ENCODE measurements around the gene SEC61A2. TPM values are rescaled to one million over a fixed set of nuclear protein-coding genes. Genes with fewer than 3 reads are reported as not detected.
"Not testable (repeated sequence)": the region's sequence is repeated elsewhere in the genome, so short reads cannot be mapped to it uniquely, and the experiment has no call there.

Gene SEC61A2
- polyA plus RNA-seq, 2 of the 4 experiments (the other 2 are of a cell fraction), result 16.5 to 23.2 TPM

DNA sequence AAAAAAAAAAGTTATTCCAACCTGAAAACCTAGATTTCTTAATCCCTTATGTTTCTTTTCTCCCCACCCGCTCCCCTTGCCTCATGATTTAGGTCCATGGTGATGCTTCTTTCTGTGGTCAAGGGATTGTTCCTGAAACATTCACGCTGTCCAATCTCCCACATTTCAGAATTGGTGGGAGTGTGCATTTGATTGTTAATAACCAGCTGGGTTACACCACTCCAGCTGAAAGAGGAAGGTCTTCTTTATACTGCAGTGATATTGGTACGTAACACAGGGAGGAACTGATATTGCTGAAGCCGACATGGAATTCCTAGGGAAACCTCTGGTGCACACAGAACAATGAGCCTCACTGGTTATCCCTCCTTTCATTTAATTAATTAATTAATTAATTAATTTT is 38.1 kb upstream of the SEC61A2 start:
- no peak overlapping the region for H3K27ac ChIP-seq
- no peak overlapping the region for H3K4me3 ChIP-seq
- 95% methylated on average over 4 of the region's 4 CpGs for WGBS (ENCODE audit: missing lambda C conversion rate)
- ChIA-PET CTCF (no interaction called here), POLR2A (no interaction called here)
- FAIRE-seq (no peak), ATAC-seq (no peak), DNase-seq (ENCODE audit: low read depth in 1 of 2, low spot score in 1 of 2) (no peak)
- no peaks in the 10 kb centered on the region for H3K9me3 ChIP-seq
- TF ChIP-seq NPAS2 (CRISPR knock-in tag; IDR thresholded peaks at IDR 0.05; ENCODE audit: borderline replicate concordance), result no peak
- no peak overlapping the region for H3K4me2 ChIP-seq
- H3K4me1 ChIP-seq, result no peaks in the 10 kb centered on the region

DNA sequence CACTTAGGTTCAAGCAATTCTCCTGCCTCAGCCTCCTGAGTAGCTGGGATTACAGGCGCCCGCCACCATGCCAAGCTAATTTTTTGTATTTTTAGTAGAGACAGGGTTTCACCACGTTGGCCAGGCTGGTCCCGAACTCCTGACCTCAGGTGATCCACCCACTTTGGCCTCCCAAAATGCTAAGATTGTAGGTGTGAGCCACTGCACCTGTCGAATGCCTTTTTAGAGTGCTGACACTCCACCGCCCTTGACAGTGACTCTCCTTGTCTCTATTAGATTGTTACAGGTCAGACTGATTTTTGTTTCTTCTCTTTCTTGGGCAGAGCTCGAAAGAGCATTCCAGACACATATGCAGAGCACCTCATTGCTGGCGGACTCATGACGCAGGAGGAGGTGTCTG is 32.1 kb upstream of the SEC61A2 start:
- POLR2A ChIA-PET; CTCF ChIA-PET; DNase-seq (ENCODE audit: low read depth in 1 of 2, low spot score in 1 of 2); H3K4me1 ChIP-seq; H3K9me3 ChIP-seq; H3K4me3 ChIP-seq; ATAC-seq; FAIRE-seq: not testable (repeated sequence)
- Histone ChIP-seq H3K27ac (peak overlapping the region in 1 of 2 experiments; percentile 43; a peak in 2 of 6 replicates), H3K4me2 (peak overlapping the region; percentile 8; the same call in 1 of the 3 replicates)
- WGBS (ENCODE audit: missing lambda C conversion rate), result 88% methylated on average over 9 of the region's 9 CpGs

DNA sequence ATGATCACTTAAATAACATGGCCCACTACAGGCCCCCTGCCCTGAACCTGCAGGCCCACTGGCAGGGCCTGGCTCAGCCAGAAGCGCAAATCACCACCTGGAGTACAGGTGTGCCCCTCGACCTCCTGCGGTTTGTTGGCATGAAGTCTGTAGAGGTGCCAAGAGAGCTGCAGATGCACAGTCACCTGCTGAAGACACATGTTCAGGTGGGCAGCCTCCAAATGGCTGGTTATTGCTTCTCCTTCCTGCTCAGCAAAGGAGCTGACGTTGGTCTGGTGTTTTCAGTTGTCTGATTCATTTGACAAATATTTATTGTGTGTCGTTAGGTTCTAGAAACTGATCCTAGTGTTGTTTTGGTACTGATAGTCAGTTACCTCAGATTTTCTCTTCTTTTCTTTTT is 31.7 kb upstream of the SEC61A2 start:
- ATAC-seq (peak; percentile 30 to 42; a peak in 3 of 6 replicates), DNase-seq (ENCODE audit: low read depth in 1 of 2, low spot score in 1 of 2) (peak in 1 of 2 experiments; percentile 42), FAIRE-seq (no peak)
- ChIA-PET POLR2A (no interaction called here), CTCF (no interaction called here)
- no peaks in the 10 kb centered on the region for H3K9me3 ChIP-seq
- peaks cover 10% of the 10 kb centered on the region; the same call in 2 of the 3 replicates for H3K4me1 ChIP-seq
- H3K4me2 ChIP-seq, result peak overlapping the region; percentile 8; the same call in 1 of the 3 replicates
- H3K27ac ChIP-seq, result peak overlapping the region in 1 of 2 experiments; percentile 43; a peak in 2 of 6 replicates
- no peak overlapping the region for H3K4me3 ChIP-seq
- 44% methylated on average over 5 of the region's 5 CpGs for WGBS (ENCODE audit: missing lambda C conversion rate)
- no peak for TF ChIP-seq FOSB (CRISPR knock-in tag; IDR thresholded peaks at IDR 0.05)

DNA sequence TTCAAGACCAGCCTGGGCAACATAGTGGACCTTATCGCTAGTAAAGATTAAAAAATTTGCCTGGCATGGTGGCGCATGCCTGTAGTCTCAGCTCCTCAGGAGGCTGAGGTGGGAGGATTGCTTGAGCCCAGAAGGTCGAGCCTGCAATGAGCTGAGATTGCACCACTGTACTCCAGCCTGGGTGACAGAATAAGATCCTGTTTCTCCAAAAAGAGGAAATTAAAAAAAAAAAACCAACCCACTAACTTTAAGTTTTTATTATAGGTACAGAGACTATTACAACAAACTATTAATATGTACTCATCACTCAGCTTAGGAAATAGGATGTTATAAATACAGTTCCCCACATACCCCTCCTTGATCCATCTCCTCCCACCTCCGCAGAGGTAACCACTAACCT is 30.5 kb upstream of the SEC61A2 start:
- TF ChIP-seq PHF8 (IDR thresholded peaks at IDR 0.05; ENCODE audit: borderline replicate concordance, low read depth) (no peak), MAFK (IDR thresholded peaks at IDR 0.05; ENCODE audit: partially characterized antibody) (no peak), RAD21 (conservative IDR thresholded peaks at IDR 0.05 in 1 of 2, IDR thresholded peaks at IDR 0.05 in 1 of 2) (no peak), FOSB (CRISPR knock-in tag; IDR thresholded peaks at IDR 0.05) (no peak)
- no peak for ATAC-seq
- DNase-seq (ENCODE audit: low read depth in 1 of 2, low spot score in 1 of 2), result no peak
- no peak for FAIRE-seq
- H3K4me3 ChIP-seq, result no peak overlapping the region
- H3K27ac ChIP-seq, result no peak overlapping the region
- WGBS (ENCODE audit: missing lambda C conversion rate), result 95% methylated on average over 4 of the region's 4 CpGs
- POLR2A ChIA-PET, result no interaction called here
- peaks cover 10% of the 10 kb centered on the region; the same call in 2 of the 3 replicates for H3K4me1 ChIP-seq
- H3K9me3 ChIP-seq, result no peaks in the 10 kb centered on the region
- H3K4me2 ChIP-seq, result no peak overlapping the region
- CTCF ChIA-PET, result interaction anchor here (0.5 kb wide), 2 partner anchors 19 to 66 kb away, joined by 3 read pairs; no protein-coding TSS in a partner anchor

DNA sequence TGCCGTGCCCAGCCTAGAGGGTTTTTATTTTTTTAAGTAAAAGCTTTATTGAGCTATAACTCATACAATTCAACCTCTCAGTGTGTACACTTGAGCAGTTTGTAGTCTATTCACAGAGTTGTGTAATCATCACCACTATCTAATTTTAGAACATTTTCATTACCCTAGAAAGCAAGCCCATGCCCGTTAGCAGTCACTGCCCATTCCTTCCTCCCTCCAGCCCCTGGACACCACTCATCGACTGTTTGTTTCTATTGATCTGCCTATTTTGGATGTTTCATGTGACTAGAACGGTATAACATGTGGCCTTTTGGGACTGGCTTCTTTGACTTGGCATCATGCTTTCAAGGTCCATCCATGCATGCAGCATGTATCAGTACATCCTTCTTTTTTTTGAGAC is 25.7 kb upstream of the SEC61A2 start:
- FAIRE-seq, result no peak
- H3K4me3 ChIP-seq, result no peak overlapping the region
- ChIA-PET POLR2A (no interaction called here), CTCF (interaction anchor here (1.1 to 1.6 kb wide), 2 partner anchors 11 to 47 kb away, joined by 3 read pairs; no protein-coding TSS in a partner anchor)
- no peak for ATAC-seq
- WGBS (ENCODE audit: missing lambda C conversion rate), result 91% methylated on average over 4 of the region's 4 CpGs
- no peaks in the 10 kb centered on the region for H3K4me1 ChIP-seq
- no peak for DNase-seq (ENCODE audit: low read depth in 1 of 2, low spot score in 1 of 2)
- no peak overlapping the region for H3K4me2 ChIP-seq
- H3K9me3 ChIP-seq, result no peaks in the 10 kb centered on the region
- no peak for TF ChIP-seq EHF (CRISPR knock-in tag; IDR thresholded peaks at IDR 0.05)
- no peak for TF ChIP-seq FOSL2 (IDR thresholded peaks at IDR 0.05)
- TF ChIP-seq FOSL2 (CRISPR knock-in tag; IDR thresholded peaks at IDR 0.05), result no peak
- TF ChIP-seq, protein P1, sequence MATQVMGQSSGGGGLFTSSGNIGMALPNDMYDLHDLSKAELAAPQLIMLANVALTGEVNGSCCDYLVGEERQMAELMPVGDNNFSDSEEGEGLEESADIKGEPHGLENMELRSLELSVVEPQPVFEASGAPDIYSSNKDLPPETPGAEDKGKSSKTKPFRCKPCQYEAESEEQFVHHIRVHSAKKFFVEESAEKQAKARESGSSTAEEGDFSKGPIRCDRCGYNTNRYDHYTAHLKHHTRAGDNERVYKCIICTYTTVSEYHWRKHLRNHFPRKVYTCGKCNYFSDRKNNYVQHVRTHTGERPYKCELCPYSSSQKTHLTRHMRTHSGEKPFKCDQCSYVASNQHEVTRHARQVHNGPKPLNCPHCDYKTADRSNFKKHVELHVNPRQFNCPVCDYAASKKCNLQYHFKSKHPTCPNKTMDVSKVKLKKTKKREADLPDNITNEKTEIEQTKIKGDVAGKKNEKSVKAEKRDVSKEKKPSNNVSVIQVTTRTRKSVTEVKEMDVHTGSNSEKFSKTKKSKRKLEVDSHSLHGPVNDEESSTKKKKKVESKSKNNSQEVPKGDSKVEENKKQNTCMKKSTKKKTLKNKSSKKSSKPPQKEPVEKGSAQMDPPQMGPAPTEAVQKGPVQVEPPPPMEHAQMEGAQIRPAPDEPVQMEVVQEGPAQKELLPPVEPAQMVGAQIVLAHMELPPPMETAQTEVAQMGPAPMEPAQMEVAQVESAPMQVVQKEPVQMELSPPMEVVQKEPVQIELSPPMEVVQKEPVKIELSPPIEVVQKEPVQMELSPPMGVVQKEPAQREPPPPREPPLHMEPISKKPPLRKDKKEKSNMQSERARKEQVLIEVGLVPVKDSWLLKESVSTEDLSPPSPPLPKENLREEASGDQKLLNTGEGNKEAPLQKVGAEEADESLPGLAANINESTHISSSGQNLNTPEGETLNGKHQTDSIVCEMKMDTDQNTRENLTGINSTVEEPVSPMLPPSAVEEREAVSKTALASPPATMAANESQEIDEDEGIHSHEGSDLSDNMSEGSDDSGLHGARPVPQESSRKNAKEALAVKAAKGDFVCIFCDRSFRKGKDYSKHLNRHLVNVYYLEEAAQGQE (IDR thresholded peaks at IDR 0.05), result no peak
- TF ChIP-seq, protein P2, sequence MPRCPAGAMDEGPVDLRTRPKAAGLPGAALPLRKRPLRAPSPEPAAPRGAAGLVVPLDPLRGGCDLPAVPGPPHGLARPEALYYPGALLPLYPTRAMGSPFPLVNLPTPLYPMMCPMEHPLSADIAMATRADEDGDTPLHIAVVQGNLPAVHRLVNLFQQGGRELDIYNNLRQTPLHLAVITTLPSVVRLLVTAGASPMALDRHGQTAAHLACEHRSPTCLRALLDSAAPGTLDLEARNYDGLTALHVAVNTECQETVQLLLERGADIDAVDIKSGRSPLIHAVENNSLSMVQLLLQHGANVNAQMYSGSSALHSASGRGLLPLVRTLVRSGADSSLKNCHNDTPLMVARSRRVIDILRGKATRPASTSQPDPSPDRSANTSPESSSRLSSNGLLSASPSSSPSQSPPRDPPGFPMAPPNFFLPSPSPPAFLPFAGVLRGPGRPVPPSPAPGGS (IDR thresholded peaks at IDR 0.05), result no peak
- no peak for TF ChIP-seq RAD21 (conservative IDR thresholded peaks at IDR 0.05 in 1 of 2, IDR thresholded peaks at IDR 0.05 in 1 of 2)
- TF ChIP-seq RARB (CRISPR knock-in tag; IDR thresholded peaks at IDR 0.05), result no peak
- no peak for TF ChIP-seq POLR2A (IDR thresholded peaks at IDR 0.05; ENCODE audit: low read length)
- no peak for TF ChIP-seq MYC (IDR thresholded peaks at IDR 0.05; ENCODE audit: borderline replicate concordance, low read length)
- TF ChIP-seq EP300 (IDR thresholded peaks at IDR 0.05), result no peak
- H3K27ac ChIP-seq, result no peak overlapping the region
